Activated CD4-positive, alpha-beta T cell treated with anti-CD3 and anti-CD28 coated beads for 24 hours (primary cell): Measurements from ENCODE around the gene CELF1.

Source experiments
- DNase-seq, 2 donors: peaks; one replicate each; pipeline ENCODE4 v3.0.0-alpha.2; 2020; ENCODE audit warnings: low read depth in 2 of 2

Gene CELF1

GRCh38 chr11:47447906-47448305 lies 105.0 kb downstream of the CELF1 start:
- DNase-seq: no peak

- no peak for DNase-seq
Observed at GRCh38 chr11:47446833-47447232, 106.1 kb downstream of the CELF1 start.

- DNase-seq: no peak
Observed at GRCh38 chr11:47445840-47446239, 107.1 kb downstream of the CELF1 start.

GRCh38 chr11:47443817-47444216 lies 109.1 kb downstream of the CELF1 start:
- no peak for DNase-seq

- DNase-seq: no peak
Observed at GRCh38 chr11:47443028-47443700, 109.8 kb downstream of the CELF1 start.

- no peak for DNase-seq
Observed at GRCh38 chr11:47442514-47442913, 110.4 kb downstream of the CELF1 start.

GRCh38 chr11:47441421-47441820 lies 111.5 kb downstream of the CELF1 start:
- DNase-seq: no peak

- no peak for DNase-seq
Observed at GRCh38 chr11:47440054-47440476, 112.9 kb downstream of the CELF1 start.

GRCh38 chr11:47438721-47439120 lies 114.2 kb downstream of the CELF1 start:
- no peak for DNase-seq

GRCh38 chr11:47437746-47438418 lies 115.0 kb downstream of the CELF1 start:
- DNase-seq: no peak

- DNase-seq: no peak
Observed at GRCh38 chr11:47437218-47437745, 115.7 kb downstream of the CELF1 start.

- no peak for DNase-seq
Observed at GRCh38 chr11:47436726-47437125, 116.2 kb downstream of the CELF1 start.

GRCh38 chr11:47435687-47436086 lies 117.2 kb downstream of the CELF1 start:
- DNase-seq: no peak

GRCh38 chr11:47434011-47434786 lies 118.7 kb downstream of the CELF1 start:
- DNase-seq: no peak

- DNase-seq: no peak
Observed at GRCh38 chr11:47433157-47433556, 119.8 kb downstream of the CELF1 start.

GRCh38 chr11:47431356-47432083 lies 121.4 kb downstream of the CELF1 start:
- no peak for DNase-seq

GRCh38 chr11:47430524-47430923 lies 122.4 kb downstream of the CELF1 start:
- no peak for DNase-seq

GRCh38 chr11:47426062-47426956 lies 126.6 kb downstream of the CELF1 start, which contains the start of gene PSMC3:
Gene PSMC3, minus strand, starts transcription at chr11:47426439. Its CDS starts 160 bp downstream, at chr11:47426279.
- peak; percentile 99 for DNase-seq

- no peak for DNase-seq
Observed at GRCh38 chr11:47425611-47426010, 127.3 kb downstream of the CELF1 start.

- no peak for DNase-seq
Observed at GRCh38 chr11:47418454-47419259, 134.3 kb downstream of the CELF1 start.
